RPMI7951 (cell line): ENCODE measurements around the gene TRIM66. TPM values are rescaled to one million over a fixed set of nuclear protein-coding genes. Genes with fewer than 3 reads are reported as not detected.

Source experiments
- DNase-seq: peaks from one replicate; pipeline ENCODE4 v3.0.0-alpha.2; 2012; ENCODE audit warnings: low read depth
- total RNA-seq: library from RNA; depleted of rRNA; stranded (reverse); fragments of >200 nt; shearing (Covaris generic); gene quantifications from 2 replicates; pipeline ENCODE4 v1.2.3, GENCODE V29; 2014; rRNA removed

The TRIM66 gene
- total RNA-seq, 1 experiment from 2014 or later: 2.2 TPM

DNA sequence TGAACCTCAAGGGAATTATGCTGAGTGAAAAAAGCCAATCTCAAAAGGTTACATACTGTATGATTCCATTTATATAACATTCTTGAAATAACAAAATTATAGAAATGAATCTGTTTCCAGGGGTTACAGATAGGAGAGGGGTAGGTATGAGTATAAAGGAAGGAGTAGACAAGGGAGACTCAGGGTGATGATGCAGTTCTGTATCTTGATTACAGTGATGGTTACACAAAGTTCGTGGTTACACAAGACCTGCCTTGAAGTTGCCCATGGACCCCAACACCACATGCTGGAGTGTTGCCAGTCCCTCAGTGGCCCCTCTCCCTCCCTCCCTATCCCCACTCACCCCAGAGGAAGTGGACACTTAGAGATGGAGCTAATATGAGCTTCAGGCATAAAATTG is 108.7 kb downstream of the TRIM66 start:
- DNase-seq: no peak

DNA sequence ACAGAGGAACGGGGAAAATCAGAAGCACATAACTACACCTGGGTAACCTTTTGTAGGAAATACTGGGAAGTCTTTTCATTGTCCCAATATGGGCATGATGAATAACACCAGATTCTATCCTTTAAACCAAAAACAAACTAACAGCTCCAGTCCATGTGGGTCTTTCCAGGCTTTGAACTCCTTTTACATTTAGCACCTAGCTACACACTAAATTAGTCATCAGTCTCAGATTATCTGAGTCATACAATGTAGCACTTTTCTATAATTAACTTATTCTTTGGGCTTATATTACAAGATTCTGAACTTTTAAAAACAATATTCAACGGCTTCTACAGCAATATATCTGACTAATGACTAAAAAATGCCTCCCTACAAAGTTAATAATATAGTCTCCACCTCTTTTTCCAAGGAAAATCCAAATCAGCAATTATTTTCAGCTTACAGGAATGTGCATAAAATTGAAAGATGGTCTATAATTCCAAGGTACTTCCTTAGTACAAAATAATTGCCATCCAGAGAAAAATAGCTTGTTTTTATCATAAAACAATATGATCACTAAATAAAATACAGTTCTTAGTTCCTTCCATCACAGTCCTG is 114.8 kb downstream of the TRIM66 start:
- peak; percentile 24 for DNase-seq

GRCh38 chr11:8566613-8567210 is 115.8 kb downstream of the TRIM66 start:
- peak; percentile 45 for DNase-seq

GRCh38 chr11:8564526-8564925 is 117.9 kb downstream of the TRIM66 start:
- DNase-seq: no peak

Other genes starting within 250 kb of the TRIM66 start
- 0.48 and 0.78 TPM in 2 replicates for gene STK33, start 88.4 kb downstream of the TRIM66 start, total RNA-seq
- 953 and 1,057 TPM in 2 replicates for gene RPL27A, start 127 bp upstream of the TRIM66 start, total RNA-seq
- 36.5 and 46.2 TPM in 2 replicates for gene AKIP1, start 228.5 kb upstream of the TRIM66 start, total RNA-seq